K562 (cell line): ENCODE measurements around the gene GLE1. TPM values are rescaled to one million over a fixed set of nuclear protein-coding genes. Genes with fewer than 3 reads are reported as not detected.

ENCODE experiments used
- ATAC-seq: fragments of 200-7000 bp; cut with Tn5 transposase; 3 replicates; pipeline ENCODE4 v1.9.1; 2020; ENCODE audit warnings: moderate library complexity
- BruUV-seq: library from RNA; stranded (reverse); fragments of 400-500 nt; replicated peaks from 2 replicates; lab custom pipeline; 2021; lab: Mats Ljungman, UMichigan
- CTCF ChIA-PET: fragments of 300-600 bp; formaldehyde crosslinking; extraction: SDS; loops from one replicate; lab custom pipeline; 2021; ENCODE audit warnings: low intra/inter-chr PET ratio; lab: Yijun Ruan, JAX
- POLR2A ChIA-PET: fragments of 300-600, 350-650 bp; sonication (Branson Sonifier 250); formaldehyde crosslinking; extraction: SDS; loops from one replicate; lab custom pipeline; 2021; ENCODE audit warnings: antibody characterized with exemption, inconsistent platforms; lab: Yijun Ruan, JAX
- DNase-seq, 4 experiments: peaks; one replicate each; pipeline versions ENCODE4 v3.0.0 to v3.0.0-alpha.2; 2011 to 2018; ENCODE audit warnings: low spot score in 3 of 4, mixed read lengths in 3 of 4; ENCODE audit errors: extremely low read depth in 1 of 4
- FAIRE-seq: peaks from 2 replicates; lab custom pipeline; 2011; peaks lifted over from hg19 to GRCh38; lab: Jason Lieb, UNC
- H2AFZ ChIP-seq: 2 replicates; pipeline ENCODE4 v1.6.0; 2011; ENCODE audit warnings: low read depth, low read length, control low read depth, inconsistent platforms
- H3K27ac ChIP-seq: fragments of 200-600 bp; 3 replicates; pipeline ENCODE4 v1.8.0; 2011; ENCODE audit warnings: low read depth, mild to moderate bottlenecking, control low read depth, inconsistent platforms, low read length, moderate library complexity, mixed read lengths; ENCODE audit errors: extremely low read depth
- H3K27me3 ChIP-seq, 2 experiments: fragments of 300-600 bp in 1 of 2; 2 replicates in 1 of 2; 3 replicates in 1 of 2; pipeline versions ENCODE4 v1.6.0 to v1.8.0; 2011; ENCODE audit warnings: inconsistent platforms in 2 of 2, low read length in 2 of 2, mild to moderate bottlenecking in 1 of 2, mixed read lengths in 1 of 2, moderate library complexity in 1 of 2; ENCODE audit not compliant: control insufficient read depth in 2 of 2, insufficient read depth in 2 of 2
- H3K36me3 ChIP-seq: fragments of 300-600 bp; 3 replicates; pipeline ENCODE4 v1.8.0; 2011; ENCODE audit warnings: mild to moderate bottlenecking, low read length, inconsistent platforms; ENCODE audit not compliant: control insufficient read depth, insufficient read depth
- H3K4me1 ChIP-seq, 2 experiments: fragments of 200-600 bp in 1 of 2; replicated peaks in 1 of 2; 2 replicates in 1 of 2; 3 replicates in 1 of 2; pipeline versions ENCODE4 v1.5.1 to v1.8.0; 2011; ENCODE audit warnings: inconsistent platforms in 2 of 2, low read length in 2 of 2, mild to moderate bottlenecking in 1 of 2, mixed read lengths in 1 of 2, moderate library complexity in 1 of 2; ENCODE audit not compliant: control insufficient read depth in 2 of 2, insufficient read depth in 2 of 2
- H3K4me2 ChIP-seq: 2 replicates; pipeline ENCODE4 v1.6.1; 2011; ENCODE audit warnings: low read length, control low read depth, inconsistent platforms, mixed read lengths; ENCODE audit not compliant: insufficient read depth
- H3K4me3 ChIP-seq: fragments of 200-600 bp; sonication (generic), shearing (Covaris generic); 2 replicates; pipeline ENCODE4 v1.5.1; 2016; ENCODE audit warnings: control low read depth, inconsistent platforms
- H3K79me2 ChIP-seq: fragments of 200-600 bp; 3 replicates; pipeline ENCODE4 v1.8.0; 2011; ENCODE audit warnings: low read length, inconsistent platforms; ENCODE audit not compliant: control insufficient read depth, insufficient read depth
- H3K9ac ChIP-seq, 2 experiments: 2 replicates each; pipeline versions ENCODE4 v1.6.0 to v1.6.1; 2011; ENCODE audit warnings: low read depth in 2 of 2, low read length in 2 of 2, control low read depth in 1 of 2, inconsistent platforms in 1 of 2, mild to moderate bottlenecking in 1 of 2, mixed read lengths in 1 of 2; ENCODE audit not compliant: insufficient read depth in 1 of 2
- H3K9me1 ChIP-seq: one replicate; pipeline ENCODE4 v1.6.0; 2011; ENCODE audit warnings: inconsistent platforms, mild to moderate bottlenecking, low read length, moderate library complexity; ENCODE audit not compliant: control insufficient read depth, insufficient read depth
- H3K9me3 ChIP-seq: replicated peaks from 2 replicates; pipeline ENCODE4 v1.5.1; 2011; ENCODE audit warnings: low read depth, low read length, inconsistent platforms; ENCODE audit not compliant: control insufficient read depth, insufficient read depth
- H4K20me1 ChIP-seq: replicated peaks from 2 replicates; pipeline ENCODE4 v1.6.1; 2011; ENCODE audit warnings: low read length, inconsistent platforms, mixed read lengths; ENCODE audit not compliant: control insufficient read depth, insufficient read depth
- GATAD2A ChIP-seq: fragments of 450-650 bp; IDR thresholded peaks from 2 replicates; pipeline ENCODE4 v1.6.1; 2017
- HOMEZ ChIP-seq: fragments of 250-450 bp; sonication (Bioruptor Pico); IDR thresholded peaks from 2 replicates; pipeline ENCODE4 v1.4.0; 2020; ENCODE audit warnings: mild to moderate bottlenecking, moderate library complexity
- MEF2A ChIP-seq: IDR thresholded peaks from 2 replicates; pipeline ENCODE4 v1.6.1; 2011; ENCODE audit warnings: low read depth, mild to moderate bottlenecking, low read length, moderate library complexity; ENCODE audit not compliant: control insufficient read depth
- WGBS: fragments of 100-300 bp; shearing (Covaris generic); methylation state at CpG from one replicate; pipeline ENCODE4 v1.1.6; 2016; ENCODE audit warnings: low coverage, mixed read lengths; ENCODE audit not compliant: insufficient coverage; ENCODE audit errors: missing lambda C conversion rate; 5-methylcytosine and 5-hydroxymethylcytosine counted together
- in situ Hi-C: fragments of 300-500 bp; cut with MboI; formaldehyde crosslinking; loops from 4 replicates; pipeline ENCODE4 v1.15.0; 2018; ENCODE audit warnings: inconsistent platforms, mixed read lengths
- intact Hi-C: fragments of 100-400 bp; cut with micrococcal nuclease; formaldehyde crosslinking; loops from 2 replicates; pipeline ENCODE4 v1.14.2; 2022
- polyA plus RNA-seq, 8 experiments: library from polyadenylated mRNA; depleted of rRNA in 4 of 8; stranded (reverse) in 5 of 8; unstranded in 3 of 8; fragments of >200 nt; fragmentation: Nextera tagmentation in 2 of 8; fragmentation: Illumina TruSeq in 1 of 8; extraction: Ambion mirVana in 2 of 8; extraction: Trizol in 1 of 8; gene quantifications; 2 replicates each; pipeline versions ENCODE4 v1.2.1 to v1.2.3, GENCODE V29; 2011 to 2014; ENCODE audit warnings: inconsistent platforms in 1 of 8, missing spikeins in 1 of 8
- total RNA-seq, 7 experiments: library from RNA; depleted of rRNA in 6 of 7; stranded (reverse); fragments of >200 nt in 6 of 7; fragmentation: Illumina TruSeq in 2 of 7; extraction: Trizol in 2 of 7; gene quantifications; 2 replicates each; pipeline versions ENCODE4 v1.2.1 to v1.2.3, GENCODE V29; 2011 to 2021; ENCODE audit warnings: low replicate concordance in 1 of 7

The GLE1 gene
- total and polyA plus RNA-seq, 9 of the 15 experiments (the other 6 are each of a cell fraction or from before 2014, with no cell fraction given) = 15.9 to 44.8 (median 37.6) TPM

GRCh38 chr9:128565578-128565977 lies 61.1 kb downstream of the GLE1 start:
- no peak overlapping the region for H3K9ac ChIP-seq
- H3K27me3 ChIP-seq = peaks cover 0 to 17% of the 10 kb centered on the region in 2 experiments; a peak in 4 of 5 replicates
- H3K4me3 ChIP-seq = no peak overlapping the region
- DNase-seq = no peak
- WGBS = 3% methylated on average over 4 of the region's 4 CpGs
- ATAC-seq = no peak
- H3K9me1 ChIP-seq = no peaks in the 10 kb centered on the region
- no peaks in the 10 kb centered on the region; a peak in 1 of 5 replicates for H3K4me1 ChIP-seq
- POLR2A ChIA-PET = interaction anchor here (0.8 to 1.3 kb wide), 2 partner anchors 9 to 13 kb away, joined by 3 read pairs; no protein-coding TSS in a partner anchor
- no peak overlapping the region for H2AFZ ChIP-seq
- no peaks in the 10 kb centered on the region for H3K79me2 ChIP-seq
- H3K36me3 ChIP-seq = no peaks in the 10 kb centered on the region
- H3K9me3 ChIP-seq = no peaks in the 10 kb centered on the region
- no peak for TF ChIP-seq MEF2A
- no peak for TF ChIP-seq GATAD2A
- TF ChIP-seq HOMEZ = no peak
- TF ChIP-seq, all 486 proteins: peak for 0
- in situ Hi-C loops = no loop called here
- Histone ChIP-seq H3K4me2 (no peak overlapping the region), H3K27ac (no peak overlapping the region), H4K20me1 (no peaks in the 10 kb centered on the region; the same call in 1 of the 2 replicates)
- intact Hi-C loops = no loop called here
- no TSS peak for BruUV-seq
- CTCF ChIA-PET = no interaction called here
- no peak for FAIRE-seq
